Endothelial cell of umbilical vein (primary cell): ENCODE data around the gene RAB8B. TPM values are rescaled to one million over a fixed set of nuclear protein-coding genes. Genes with fewer than 3 reads are reported as not detected.

Experiments
- BruUV-seq: library from RNA; stranded (reverse); fragments of 400-500 nt; replicated peaks from 2 replicates; lab custom pipeline; 2021; lab: Mats Ljungman, UMichigan
- CTCF ChIA-PET: fragments of 300-600, 350-600 bp; sonication (Branson Sonifier 250); formaldehyde crosslinking; loops from one replicate; lab custom pipeline; 2021; ENCODE audit warnings: antibody characterized with exemption, inconsistent platforms; lab: Charles Lee
- POLR2A ChIA-PET: fragments of 300-600, 350-600 bp; sonication (Branson Sonifier 250); formaldehyde crosslinking; loops from one replicate; lab custom pipeline; 2021; ENCODE audit warnings: antibody characterized with exemption, inconsistent platforms; lab: Charles Lee
- DNase-seq: peaks from one replicate; pipeline ENCODE4 v3.0.0-alpha.2; 2011; ENCODE audit warnings: low read depth, low spot score
- FAIRE-seq: peaks from 2 replicates; lab custom pipeline; 2011; peaks lifted over from hg19 to GRCh38; lab: Jason Lieb, UNC
- H2AFZ ChIP-seq: 2 replicates; pipeline ENCODE4 v1.6.0; 2012; ENCODE audit warnings: low read depth, low read length, control low read depth, inconsistent platforms
- H3K27ac ChIP-seq: 2 replicates; pipeline ENCODE4 v1.5.1; 2011; ENCODE audit warnings: low read depth, mild to moderate bottlenecking, control low read depth, low read length, moderate library complexity; ENCODE audit not compliant: insufficient read depth
- H3K27me3 ChIP-seq, 2 experiments: 2 replicates each; pipeline versions ENCODE4 v1.6.0 to v1.6.1; 2011; ENCODE audit warnings: low read length in 2 of 2, mixed read lengths in 1 of 2; ENCODE audit not compliant: control insufficient read depth in 2 of 2, insufficient read depth in 2 of 2
- H3K36me3 ChIP-seq, 2 experiments: 2 replicates in 1 of 2; 3 replicates in 1 of 2; pipeline ENCODE4 v1.5.1; 2011; ENCODE audit warnings: low read length in 2 of 2, mild to moderate bottlenecking in 1 of 2, moderate library complexity in 1 of 2; ENCODE audit not compliant: control insufficient read depth in 2 of 2, insufficient read depth in 2 of 2; ENCODE audit errors: extremely low read depth in 1 of 2
- H3K4me1 ChIP-seq: 3 replicates; pipeline ENCODE4 v1.5.1; 2011; ENCODE audit warnings: mild to moderate bottlenecking, low read length; ENCODE audit not compliant: control insufficient read depth, insufficient read depth; ENCODE audit errors: extremely low read depth
- H3K4me2 ChIP-seq: 2 replicates; pipeline ENCODE4 v1.6.1; 2011; ENCODE audit warnings: low read length, control low read depth, mixed read lengths; ENCODE audit not compliant: insufficient read depth
- H3K4me3 ChIP-seq, 3 experiments: fragments of 200-600 bp in 1 of 3; sonication (generic), shearing (Covaris generic) in 1 of 3; replicated peaks in 1 of 3; 2 replicates each; pipeline ENCODE4 v1.5.1; 2011 to 2016; ENCODE audit warnings: control low read depth in 3 of 3, low read length in 3 of 3, mild to moderate bottlenecking in 2 of 3, inconsistent platforms in 1 of 3, low read depth in 1 of 3, moderate library complexity in 1 of 3; ENCODE audit not compliant: insufficient read depth in 1 of 3
- H3K79me2 ChIP-seq: 2 replicates; pipeline ENCODE4 v1.6.0; 2012; ENCODE audit warnings: low read length, inconsistent platforms; ENCODE audit not compliant: control insufficient read depth, insufficient read depth
- H3K9ac ChIP-seq: replicated peaks from 2 replicates; pipeline ENCODE3; 2011; ENCODE audit warnings: low read length, control low read depth; ENCODE audit not compliant: insufficient read depth; ENCODE audit errors: extremely low read depth
- H3K9me1 ChIP-seq: replicated peaks from 3 replicates; pipeline ENCODE4 v1.6.0; 2011; ENCODE audit warnings: mild to moderate bottlenecking, low read length; ENCODE audit not compliant: control insufficient read depth, insufficient read depth; ENCODE audit errors: extremely low read depth
- H3K9me3 ChIP-seq: replicated peaks from 2 replicates; pipeline ENCODE4 v1.5.1; 2012; ENCODE audit warnings: low read length, inconsistent platforms; ENCODE audit not compliant: control insufficient read depth, insufficient read depth
- H4K20me1 ChIP-seq: replicated peaks from 2 replicates; pipeline ENCODE3; 2011; ENCODE audit warnings: mild to moderate bottlenecking, low read length; ENCODE audit not compliant: control insufficient read depth, insufficient read depth; ENCODE audit errors: extremely low read depth
- EZH2 ChIP-seq: IDR thresholded peaks from 2 replicates; pipeline ENCODE4 v1.6.1; 2012; ENCODE audit warnings: borderline replicate concordance, low read depth, mild to moderate bottlenecking, moderate library complexity, low read length, inconsistent platforms; ENCODE audit not compliant: severe bottlenecking
- FOS ChIP-seq: IDR thresholded peaks from 2 replicates; pipeline ENCODE4 v1.6.1; 2011; ENCODE audit warnings: mild to moderate bottlenecking, low read length, moderate library complexity, borderline replicate concordance; ENCODE audit not compliant: insufficient read depth
- GATA2 ChIP-seq: IDR thresholded peaks from 2 replicates; pipeline ENCODE4 v1.7.0; 2011; ENCODE audit warnings: low read depth, mild to moderate bottlenecking, moderate library complexity, mixed read lengths, low read length; ENCODE audit not compliant: insufficient read length, insufficient read depth
- JUN ChIP-seq: IDR thresholded peaks from 2 replicates; pipeline ENCODE4 v1.6.1; 2011; ENCODE audit warnings: borderline replicate concordance, low read depth; ENCODE audit not compliant: insufficient read length, insufficient read depth
- MYC ChIP-seq: IDR thresholded peaks from one replicate; pipeline ENCODE4 v1.6.1; 2011; ENCODE audit warnings: mild to moderate bottlenecking, low read depth, low read length
- POLR2A ChIP-seq: IDR thresholded peaks from 2 replicates; pipeline ENCODE4 v1.6.1; 2012; ENCODE audit warnings: low read depth, mild to moderate bottlenecking, control low read depth, low read length
- POLR2AphosphoS5 ChIP-seq: IDR thresholded peaks from 2 replicates; pipeline ENCODE4 v1.6.1; 2012; ENCODE audit warnings: low read depth, mild to moderate bottlenecking, control low read depth, low read length, moderate library complexity; ENCODE audit not compliant: insufficient read depth
- dilution Hi-C: fragments of 300-500 bp; cut with MboI; formaldehyde crosslinking; loops from one replicate; pipeline ENCODE4 v1.15.0; 2019; ENCODE audit warnings: low sequenced_read_pairs; ENCODE audit not compliant: extremely low pct_ligation_motif_present
- intact Hi-C: fragments of 100-400 bp; cut with micrococcal nuclease; formaldehyde crosslinking; loops from one replicate; pipeline ENCODE4 v1.10.0; 2022
- polyA plus RNA-seq, 4 experiments: library from polyadenylated mRNA; depleted of rRNA in 3 of 4; stranded (reverse) in 3 of 4; unstranded in 1 of 4; fragments of >200 nt; gene quantifications; 2 replicates each; pipeline versions ENCODE4 v1.2.1 to v1.2.3, GENCODE V29; 2011 to 2012; ENCODE audit warnings: missing spikeins in 1 of 4
- total RNA-seq: library from RNA; stranded (reverse); gene quantifications from 2 replicates; pipeline ENCODE4 v1.2.3, GENCODE V29; 2021
- TF ChIP-seq, protein P1 (sequence below), 2 donors: IDR thresholded peaks; 1 replicate in 1 of 2; 2 replicates in 1 of 2; pipeline ENCODE4 v1.5.1; 2011; ENCODE audit warnings: low read length in 2 of 2, mild to moderate bottlenecking in 2 of 2, moderate library complexity in 2 of 2, control low read depth in 1 of 2, inconsistent platforms in 1 of 2, low read depth in 1 of 2; ENCODE audit not compliant: insufficient read depth in 1 of 2; ENCODE audit errors: extremely low read depth in 1 of 2
- TF ChIP-seq, protein P2 (sequence below): IDR thresholded peaks from 2 replicates; pipeline ENCODE4 v1.6.1; 2011; ENCODE audit not compliant: insufficient read depth, insufficient read length

The RAB8B gene
- total and polyA plus RNA-seq, 2 donors (not counting 3 experiments of a cell fraction or from before 2014, with no cell fraction given) = 10.4 to 52.5 TPM

DNA sequence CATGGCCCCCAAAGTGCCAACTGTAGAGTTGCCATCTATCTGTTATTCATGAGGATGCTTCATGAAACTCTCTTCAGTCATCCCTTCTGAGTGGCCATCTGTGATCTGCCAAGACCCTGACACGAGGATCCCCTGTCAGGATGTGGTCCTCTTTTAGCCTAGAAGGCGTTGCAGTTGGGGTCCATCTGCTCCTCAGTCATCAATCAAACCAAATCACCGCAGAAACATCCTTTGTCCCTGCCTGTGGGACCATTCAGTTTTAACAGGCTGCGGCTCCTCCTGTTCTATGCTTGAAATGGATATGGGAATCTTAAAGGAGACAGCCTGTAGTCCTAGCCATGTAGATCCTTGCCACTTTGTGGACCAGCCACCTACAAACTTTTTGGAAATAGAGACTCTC is 26.2 kb upstream of the RAB8B start:
- H2AFZ ChIP-seq = no peak overlapping the region
- FAIRE-seq = no peak
- no peaks in the 10 kb centered on the region for H3K9me3 ChIP-seq
- intact Hi-C loops (no loop called here), dilution Hi-C loops (no loop called here)
- no peak overlapping the region for H3K4me3 ChIP-seq
- TF ChIP-seq GATA2 = no peak
- TF ChIP-seq, protein P1, sequence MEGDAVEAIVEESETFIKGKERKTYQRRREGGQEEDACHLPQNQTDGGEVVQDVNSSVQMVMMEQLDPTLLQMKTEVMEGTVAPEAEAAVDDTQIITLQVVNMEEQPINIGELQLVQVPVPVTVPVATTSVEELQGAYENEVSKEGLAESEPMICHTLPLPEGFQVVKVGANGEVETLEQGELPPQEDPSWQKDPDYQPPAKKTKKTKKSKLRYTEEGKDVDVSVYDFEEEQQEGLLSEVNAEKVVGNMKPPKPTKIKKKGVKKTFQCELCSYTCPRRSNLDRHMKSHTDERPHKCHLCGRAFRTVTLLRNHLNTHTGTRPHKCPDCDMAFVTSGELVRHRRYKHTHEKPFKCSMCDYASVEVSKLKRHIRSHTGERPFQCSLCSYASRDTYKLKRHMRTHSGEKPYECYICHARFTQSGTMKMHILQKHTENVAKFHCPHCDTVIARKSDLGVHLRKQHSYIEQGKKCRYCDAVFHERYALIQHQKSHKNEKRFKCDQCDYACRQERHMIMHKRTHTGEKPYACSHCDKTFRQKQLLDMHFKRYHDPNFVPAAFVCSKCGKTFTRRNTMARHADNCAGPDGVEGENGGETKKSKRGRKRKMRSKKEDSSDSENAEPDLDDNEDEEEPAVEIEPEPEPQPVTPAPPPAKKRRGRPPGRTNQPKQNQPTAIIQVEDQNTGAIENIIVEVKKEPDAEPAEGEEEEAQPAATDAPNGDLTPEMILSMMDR (IDR thresholded peaks at IDR 0.05; ENCODE audit: extremely low read depth in 1 of 2, insufficient read depth in 1 of 2, low read depth in 1 of 2, low read length in 2 of 2) = no peak
- no peak for TF ChIP-seq MYC
- no peak for TF ChIP-seq EZH2
- TF ChIP-seq, protein P2, sequence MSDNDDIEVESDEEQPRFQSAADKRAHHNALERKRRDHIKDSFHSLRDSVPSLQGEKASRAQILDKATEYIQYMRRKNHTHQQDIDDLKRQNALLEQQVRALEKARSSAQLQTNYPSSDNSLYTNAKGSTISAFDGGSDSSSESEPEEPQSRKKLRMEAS = no peak
- TF ChIP-seq JUN = no peak
- TF ChIP-seq POLR2AphosphoS5 = no peak
- no peak for TF ChIP-seq FOS
- no peak for TF ChIP-seq POLR2A
- H3K9me1 ChIP-seq = no peaks in the 10 kb centered on the region
- H3K4me1 ChIP-seq = no peaks in the 10 kb centered on the region
- H4K20me1 ChIP-seq = no peaks in the 10 kb centered on the region
- H3K36me3 ChIP-seq = no peaks in the 10 kb centered on the region
- ChIA-PET POLR2A (no interaction called here), CTCF (no interaction called here)
- no TSS peak for BruUV-seq
- H3K9ac ChIP-seq = no peak overlapping the region
- H3K79me2 ChIP-seq = no peaks in the 10 kb centered on the region
- H3K4me2 ChIP-seq = no peak overlapping the region
- no peaks in the 10 kb centered on the region for H3K27me3 ChIP-seq
- DNase-seq = no peak
- H3K27ac ChIP-seq = no peak overlapping the region
